Eye (tissue), 1 donor: ENCODE measurements around the gene RNASEL.
A peak's percentile ranks its signal among the peaks of the same experiment; 100 is the strongest.
"Not testable (repeated sequence)": the region's sequence is repeated elsewhere in the genome, so short reads cannot be mapped to it uniquely, and the experiment has no call there.

Experiments used
- DNase-seq: peaks from one replicate; pipeline ENCODE4 v3.0.0-alpha.2; 2015

The RNASEL gene, protein sequence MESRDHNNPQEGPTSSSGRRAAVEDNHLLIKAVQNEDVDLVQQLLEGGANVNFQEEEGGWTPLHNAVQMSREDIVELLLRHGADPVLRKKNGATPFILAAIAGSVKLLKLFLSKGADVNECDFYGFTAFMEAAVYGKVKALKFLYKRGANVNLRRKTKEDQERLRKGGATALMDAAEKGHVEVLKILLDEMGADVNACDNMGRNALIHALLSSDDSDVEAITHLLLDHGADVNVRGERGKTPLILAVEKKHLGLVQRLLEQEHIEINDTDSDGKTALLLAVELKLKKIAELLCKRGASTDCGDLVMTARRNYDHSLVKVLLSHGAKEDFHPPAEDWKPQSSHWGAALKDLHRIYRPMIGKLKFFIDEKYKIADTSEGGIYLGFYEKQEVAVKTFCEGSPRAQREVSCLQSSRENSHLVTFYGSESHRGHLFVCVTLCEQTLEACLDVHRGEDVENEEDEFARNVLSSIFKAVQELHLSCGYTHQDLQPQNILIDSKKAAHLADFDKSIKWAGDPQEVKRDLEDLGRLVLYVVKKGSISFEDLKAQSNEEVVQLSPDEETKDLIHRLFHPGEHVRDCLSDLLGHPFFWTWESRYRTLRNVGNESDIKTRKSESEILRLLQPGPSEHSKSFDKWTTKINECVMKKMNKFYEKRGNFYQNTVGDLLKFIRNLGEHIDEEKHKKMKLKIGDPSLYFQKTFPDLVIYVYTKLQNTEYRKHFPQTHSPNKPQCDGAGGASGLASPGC

DNA sequence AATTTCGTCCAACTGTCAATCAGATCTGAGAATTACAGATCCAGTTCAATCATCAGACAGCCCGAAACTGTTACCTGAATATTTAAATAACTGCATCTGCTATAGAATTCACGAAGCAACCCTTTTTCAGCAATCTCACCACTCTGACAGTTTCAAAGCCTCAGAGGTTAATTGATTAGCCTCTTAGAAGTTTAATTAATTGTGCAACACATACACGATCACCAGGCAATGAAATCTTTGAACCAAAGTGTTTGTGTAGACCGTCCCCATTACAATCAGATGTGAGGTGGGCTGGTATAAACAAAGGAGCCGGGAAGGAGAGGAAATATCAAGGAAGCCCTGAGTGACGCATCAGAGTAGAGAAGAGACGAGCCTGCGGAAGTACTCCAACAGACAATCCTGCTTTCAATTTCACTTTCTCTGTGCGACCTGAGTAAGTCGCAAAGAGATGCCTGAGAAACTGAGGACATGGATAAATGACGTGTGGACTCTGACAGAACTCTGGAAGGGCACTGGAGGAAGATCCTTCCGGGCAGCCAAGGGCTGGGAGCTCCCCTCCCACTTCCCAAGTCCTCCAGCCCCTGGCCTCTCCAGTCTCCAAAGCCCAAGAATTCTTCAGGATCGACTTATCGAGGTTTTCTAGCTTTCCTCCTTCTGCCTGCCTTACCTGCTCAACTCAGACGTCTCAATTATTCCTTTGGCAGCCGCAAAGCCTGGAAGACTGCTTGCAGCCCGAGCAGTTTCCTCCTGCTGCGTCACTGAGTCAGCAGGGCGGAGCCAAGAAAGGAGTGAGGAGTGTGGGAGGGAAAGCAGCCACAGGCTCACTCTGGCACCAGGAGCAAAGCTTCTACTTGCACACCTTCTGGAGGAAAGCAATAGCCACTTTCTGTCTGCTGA is at the start of gene RNASEL:
Gene RNASEL, minus strand, starts transcription at position 757 of the 897 bp plus-strand sequence. CDS start 2,450 bp downstream, outside the sequence.
- peak; percentile 90 for DNase-seq

DNA sequence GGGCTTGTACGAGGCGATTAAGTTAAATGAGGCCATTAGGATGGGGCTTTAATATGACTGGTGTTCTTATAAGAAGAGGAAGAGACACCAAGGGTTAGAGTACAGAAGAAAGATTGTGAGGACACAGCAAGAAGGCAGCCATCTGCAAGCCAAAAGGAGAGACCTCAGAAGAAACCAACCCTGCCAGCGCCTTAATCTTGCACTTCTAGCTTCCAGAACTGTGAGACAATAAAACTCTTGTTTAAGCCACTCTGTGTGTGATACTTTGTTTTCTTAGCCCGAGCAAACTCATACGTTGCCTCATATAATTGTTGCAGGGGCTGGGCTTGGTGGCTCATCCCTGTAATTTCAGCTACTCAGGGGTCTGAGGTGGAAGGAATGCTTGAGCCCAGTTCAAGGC is 48.7 kb upstream of the RNASEL start:
- no peak for DNase-seq

DNA sequence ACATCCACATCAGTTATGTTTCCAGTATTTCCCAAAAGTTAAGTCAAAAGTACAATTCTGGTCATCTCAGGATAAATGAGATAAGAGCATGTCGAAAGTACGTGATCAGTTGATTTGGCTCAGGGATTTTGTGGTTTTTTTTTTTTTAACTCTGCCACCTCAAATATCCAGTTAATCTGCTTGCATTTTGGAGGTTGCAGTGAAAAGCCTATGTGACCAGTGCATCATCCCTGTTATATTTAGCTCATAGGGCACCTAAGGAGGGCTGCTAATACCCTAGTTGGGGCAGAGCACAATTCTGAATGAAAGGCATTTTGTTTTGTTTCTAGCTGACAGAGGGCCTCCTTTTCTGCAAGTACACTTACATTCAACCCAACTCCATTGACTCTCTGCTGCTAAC is 46.8 kb upstream of the RNASEL start:
- DNase-seq = no peak

DNA sequence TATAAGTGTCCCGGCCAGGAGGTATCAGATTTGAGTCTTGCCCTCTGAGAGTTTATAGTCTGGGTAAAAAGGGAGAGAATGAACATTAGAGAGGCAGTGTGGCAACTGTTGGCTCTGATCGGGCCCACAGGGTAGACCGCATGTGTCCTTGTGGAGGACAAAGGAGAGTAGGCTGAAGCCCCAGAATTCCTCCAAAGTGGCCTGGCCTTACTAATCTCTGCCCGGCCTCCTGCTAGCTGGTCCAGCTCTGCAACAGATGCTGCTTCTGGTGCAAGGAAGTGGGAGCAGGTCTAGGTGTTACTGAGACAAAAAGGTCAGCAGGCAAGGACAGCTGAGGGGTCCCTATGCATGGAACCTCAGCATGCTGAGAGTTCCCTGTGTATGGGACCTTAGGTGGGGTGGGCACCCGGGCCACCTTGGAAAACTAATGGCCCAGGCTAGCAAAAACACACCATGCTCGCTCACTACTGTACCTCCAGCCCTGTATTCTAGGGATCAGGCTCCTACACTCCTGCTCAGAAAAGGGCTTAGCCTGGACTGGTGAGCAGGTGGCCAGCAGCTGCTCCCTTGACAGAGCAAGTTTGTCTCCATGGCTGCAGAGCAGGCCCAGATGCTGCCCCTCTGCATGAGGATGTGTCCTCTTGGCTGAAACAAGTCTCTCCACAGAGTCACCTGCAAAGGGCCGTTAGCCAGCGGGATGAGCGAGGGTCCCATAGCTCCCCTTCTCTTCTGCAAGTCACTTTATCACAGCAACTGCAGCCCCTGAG is 45.4 kb upstream of the RNASEL start:
- DNase-seq = peak; percentile 87

DNA sequence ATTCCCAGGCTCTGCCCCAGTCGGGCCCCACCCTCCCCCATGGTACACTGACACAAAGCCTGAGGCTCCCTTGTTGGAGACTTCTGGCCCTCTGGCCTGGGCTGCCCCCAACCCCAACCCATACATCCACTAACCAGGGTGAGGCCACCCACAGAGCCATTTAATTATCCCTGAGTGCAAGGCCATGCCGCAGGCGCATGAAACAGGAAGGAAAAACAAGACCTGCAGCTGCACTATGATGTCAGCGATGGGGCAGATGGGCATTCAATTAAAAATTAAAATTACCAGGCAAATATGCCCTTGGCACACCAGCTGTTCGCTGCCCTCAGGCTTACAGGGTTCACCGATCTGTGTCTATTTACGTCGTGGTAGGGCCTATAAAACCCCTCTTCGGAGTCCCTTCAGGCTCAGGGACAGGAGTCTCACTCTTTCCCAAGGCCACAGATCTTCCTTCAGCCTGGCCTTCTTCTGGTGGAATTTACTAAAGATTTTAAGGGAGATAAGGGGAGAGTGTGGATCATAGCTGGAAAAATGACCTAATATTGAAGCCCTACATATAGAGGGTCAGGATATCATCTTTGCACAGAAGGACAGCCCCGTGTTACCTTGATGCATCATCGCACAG is 44.7 kb upstream of the RNASEL start:
- peak; percentile 92 for DNase-seq

DNA sequence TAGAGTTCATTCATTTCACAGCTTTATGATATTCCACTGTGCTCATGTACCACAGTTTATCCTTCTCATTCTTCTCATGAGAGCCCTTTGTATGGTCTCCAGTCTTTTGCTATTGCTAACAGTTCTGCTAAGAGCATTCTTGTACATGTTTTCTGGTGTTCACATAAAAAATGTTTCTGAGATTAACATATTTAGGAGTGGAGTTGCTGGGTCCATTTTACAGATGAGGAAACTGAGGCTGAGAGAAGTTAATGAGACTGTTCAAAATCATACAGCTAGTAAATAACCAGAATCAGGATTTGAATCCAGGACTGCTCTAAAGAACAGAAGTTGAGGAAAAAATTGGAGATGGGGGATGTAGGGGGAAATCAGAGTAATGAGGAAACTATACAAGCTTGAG is 44.0 kb upstream of the RNASEL start:
- no peak for DNase-seq

DNA sequence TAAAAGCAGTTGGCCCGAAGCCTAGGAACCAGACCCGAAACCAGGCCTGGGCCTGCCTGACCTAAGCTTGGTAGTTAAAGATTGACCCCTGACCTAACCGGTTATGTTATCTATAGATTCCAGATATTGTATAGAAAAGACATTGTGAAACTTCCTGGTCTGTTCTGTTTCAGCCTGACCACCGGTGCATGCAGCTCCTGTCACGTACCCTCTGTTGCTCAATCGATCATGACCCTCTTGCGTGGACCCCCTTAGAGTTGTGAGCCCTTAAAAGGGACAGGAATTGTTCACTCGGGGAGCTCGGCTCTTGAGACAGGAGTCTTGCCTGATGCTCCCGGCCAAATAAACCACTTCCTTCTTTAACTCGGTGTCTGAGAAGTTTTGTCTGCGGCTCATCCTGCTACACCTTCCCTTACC is 43.4 kb upstream of the RNASEL start:
- DNase-seq = not testable (repeated sequence)

DNA sequence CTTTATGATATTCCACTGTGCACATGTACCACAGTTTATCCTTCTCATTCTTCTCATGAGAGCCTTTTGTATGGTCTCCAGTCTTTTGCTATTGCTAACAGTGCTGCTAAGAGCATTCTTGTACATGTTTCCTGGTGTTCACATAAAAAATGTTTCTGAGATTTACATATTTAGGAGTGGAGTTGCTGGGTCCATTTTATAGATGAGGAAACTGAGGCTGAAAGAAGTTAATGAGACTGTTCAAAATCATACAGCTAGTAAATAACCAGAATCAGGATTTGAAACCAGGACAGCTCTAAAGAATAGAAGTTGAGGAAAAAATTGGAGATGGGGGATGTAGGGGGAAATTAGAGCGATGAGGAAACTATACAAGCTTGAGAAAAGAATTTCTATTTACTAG is 42.9 kb upstream of the RNASEL start:
- DNase-seq = no peak

DNA sequence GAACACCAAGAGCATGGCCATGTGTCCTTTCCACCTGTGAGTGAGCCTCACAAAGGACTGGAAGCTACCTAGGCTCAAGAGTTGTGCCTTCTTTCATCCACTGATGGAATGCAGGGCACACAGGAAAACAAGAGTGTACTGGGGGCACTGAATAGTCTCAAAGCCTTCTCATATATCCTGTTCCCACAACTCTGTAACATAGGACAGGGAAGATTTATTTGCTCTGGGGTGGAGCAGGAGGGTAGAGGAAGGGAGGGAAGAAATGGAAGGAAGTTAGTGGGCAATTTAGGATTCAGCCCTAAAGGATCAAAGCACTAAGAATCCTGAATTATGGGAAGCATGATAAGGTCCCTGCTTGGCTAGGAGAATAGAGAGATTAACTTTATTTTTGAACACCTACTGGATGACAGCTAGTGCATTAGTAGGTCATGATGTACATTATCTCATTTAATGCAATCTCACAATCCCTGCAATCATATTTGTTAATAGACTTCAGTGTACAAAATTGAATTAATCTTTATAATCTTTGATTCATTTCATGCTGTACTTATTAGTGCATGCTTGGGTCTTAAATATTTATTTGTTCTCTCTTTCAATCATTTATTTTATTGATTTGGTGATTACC is 42.1 kb upstream of the RNASEL start:
- no peak for DNase-seq

DNA sequence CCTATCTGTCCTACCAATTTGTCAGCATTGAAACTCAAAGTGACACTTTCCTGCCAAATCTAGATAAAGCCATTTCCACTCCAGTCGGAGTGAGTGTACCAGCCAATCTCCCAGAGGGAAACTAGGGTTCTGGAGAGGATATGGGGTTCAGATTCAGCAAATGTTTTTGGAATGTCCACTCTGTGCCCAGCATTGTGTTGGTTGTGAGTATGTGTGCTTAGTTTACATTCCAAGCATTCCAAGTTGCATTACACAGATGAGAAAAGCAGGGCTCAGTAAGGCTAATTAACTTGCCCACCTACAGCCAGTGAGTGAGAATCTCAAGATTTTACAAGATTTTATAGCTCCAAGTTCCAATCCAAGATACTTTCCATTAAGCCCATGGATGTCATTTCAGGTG is 41.5 kb upstream of the RNASEL start:
- no peak for DNase-seq

DNA sequence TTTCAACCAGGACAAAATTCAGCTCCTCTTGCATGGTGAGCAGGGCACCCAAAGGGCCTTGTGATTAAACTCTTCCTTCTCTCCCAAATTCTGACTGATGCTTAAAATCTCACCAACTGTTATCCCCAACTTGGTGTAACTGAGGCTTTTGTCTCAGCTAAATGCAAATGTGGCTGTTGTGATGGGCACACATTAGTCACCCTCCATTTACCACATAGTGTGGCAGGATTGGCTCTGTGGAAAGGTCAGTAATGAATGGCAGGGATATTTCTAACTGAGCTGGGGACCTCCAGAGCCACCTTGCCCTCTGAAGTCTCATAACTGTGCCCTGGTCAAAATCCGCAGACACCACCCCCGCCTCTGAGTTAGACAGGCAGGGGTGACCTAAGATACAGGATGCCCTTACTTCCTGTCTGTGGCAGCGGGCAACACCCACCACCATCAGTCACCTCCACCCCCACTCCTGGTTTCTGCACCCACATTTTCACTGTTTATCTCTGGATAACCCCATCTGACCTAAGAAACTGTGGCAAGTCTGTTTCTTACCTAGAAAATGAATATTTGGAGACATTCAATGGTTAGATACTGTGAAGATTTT is 40.5 kb upstream of the RNASEL start:
- DNase-seq = no peak

DNA sequence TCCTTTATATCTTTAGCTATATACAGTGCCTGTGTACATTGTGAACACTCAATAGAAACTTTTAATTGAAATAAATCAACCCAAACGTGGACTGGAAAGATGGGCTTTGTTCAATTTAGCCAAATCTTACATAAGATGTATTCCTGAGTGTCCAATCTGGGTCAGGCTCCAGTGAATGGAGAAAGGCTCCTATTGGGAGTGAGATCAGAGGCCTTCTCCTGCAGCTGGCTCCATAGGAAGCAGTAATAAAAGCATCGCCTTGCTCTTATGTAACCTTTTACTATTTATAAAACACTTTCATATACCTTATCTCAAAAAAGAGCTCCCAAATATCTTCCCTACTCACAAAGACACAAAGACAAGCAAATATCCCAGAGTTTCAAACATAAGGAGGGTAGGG is 40.0 kb upstream of the RNASEL start:
- DNase-seq = no peak

DNA sequence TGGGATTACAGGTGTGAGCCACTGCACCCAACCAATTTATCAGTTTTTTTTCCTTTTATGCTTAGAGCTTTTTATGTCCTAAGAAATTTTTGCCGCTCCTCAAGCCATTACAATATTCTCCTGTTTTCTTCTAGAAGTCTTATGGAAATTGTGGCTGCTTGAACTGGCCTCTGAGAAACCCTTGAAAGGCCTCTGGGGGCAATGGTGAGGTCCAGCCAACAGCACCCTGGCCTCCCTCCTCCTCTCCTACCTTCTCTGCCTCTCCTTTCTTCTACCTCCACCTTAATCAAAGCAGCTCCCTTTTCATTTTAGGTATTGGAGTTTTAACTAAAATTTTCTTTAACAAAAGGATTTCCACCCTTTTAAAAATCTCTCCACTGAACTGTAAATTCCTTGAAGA is 39.6 kb upstream of the RNASEL start:
- DNase-seq = no peak

DNA sequence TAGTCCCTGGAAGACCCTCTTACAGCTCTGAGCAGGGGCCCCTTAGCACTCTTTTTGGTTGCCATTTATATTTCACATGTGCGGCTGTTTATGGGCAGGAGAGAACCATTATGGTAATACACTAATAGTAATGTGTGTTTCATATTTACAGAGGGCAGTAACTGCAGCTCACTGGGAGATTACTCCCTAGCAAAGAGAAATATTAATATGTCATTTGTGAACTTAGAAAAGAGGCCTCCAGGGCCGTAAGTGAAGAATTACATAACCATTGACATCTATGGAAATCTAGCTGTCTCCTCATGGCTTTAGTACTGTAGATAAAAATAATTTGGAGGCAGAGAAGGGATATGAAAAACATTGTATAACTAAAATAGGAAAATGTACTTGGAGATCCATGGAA is 38.6 kb upstream of the RNASEL start:
- no peak for DNase-seq

DNA sequence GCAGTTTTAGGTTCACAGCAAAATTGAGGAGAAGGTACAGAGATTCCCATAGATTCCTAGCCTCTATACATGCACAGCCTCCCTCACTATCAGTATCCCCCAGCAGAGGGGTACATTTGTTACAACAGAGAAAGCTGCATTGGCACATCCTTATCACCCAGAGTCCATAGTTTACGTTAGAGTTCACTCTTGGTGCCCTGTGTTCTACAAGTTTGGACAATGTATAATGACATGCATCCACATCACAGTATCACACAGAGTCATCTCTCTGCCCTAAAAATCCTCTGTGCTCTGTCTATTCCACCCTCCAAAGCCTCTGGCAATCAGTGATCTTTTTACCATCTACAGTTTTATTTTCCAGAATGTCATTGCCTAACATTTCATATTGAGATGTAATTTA is 37.5 kb upstream of the RNASEL start:
- no peak for DNase-seq

DNA sequence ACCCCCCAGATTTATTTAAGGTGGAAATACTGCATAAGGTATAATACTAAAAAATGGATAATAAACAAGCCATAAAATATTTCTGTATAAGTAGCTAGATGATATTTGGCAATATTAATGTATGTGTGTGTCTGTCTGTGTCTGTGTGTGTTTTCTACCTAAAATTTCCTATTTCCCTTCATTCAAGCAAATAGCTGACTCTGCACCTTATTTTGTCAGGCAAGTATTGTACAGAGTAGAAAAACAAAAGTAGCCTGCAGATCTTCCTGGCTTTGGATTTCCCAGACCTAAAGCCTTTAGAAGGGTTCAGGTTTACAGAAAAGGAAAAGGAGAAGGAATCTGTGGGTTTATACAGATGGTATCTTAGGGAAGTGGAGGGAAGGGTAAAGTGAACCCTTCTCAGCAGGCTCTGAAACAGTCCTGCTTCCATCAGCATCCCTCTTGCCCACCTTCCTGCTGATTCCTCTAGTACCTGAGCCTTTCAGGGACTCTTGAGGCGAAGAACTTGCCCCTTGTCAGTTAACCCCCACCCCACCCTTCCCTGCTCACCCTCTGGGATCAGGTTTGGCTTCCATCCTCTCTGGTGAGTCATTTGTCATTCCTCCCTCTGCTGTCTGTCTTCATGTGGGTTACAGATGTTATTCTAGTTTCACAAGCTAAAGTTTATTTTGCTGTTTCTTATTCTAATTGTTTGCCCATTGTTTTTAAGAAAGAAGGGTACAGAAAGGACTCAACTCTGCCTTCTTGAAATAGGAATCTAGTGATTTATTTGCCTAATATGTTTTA is 36.9 kb upstream of the RNASEL start:
- DNase-seq = no peak

DNA sequence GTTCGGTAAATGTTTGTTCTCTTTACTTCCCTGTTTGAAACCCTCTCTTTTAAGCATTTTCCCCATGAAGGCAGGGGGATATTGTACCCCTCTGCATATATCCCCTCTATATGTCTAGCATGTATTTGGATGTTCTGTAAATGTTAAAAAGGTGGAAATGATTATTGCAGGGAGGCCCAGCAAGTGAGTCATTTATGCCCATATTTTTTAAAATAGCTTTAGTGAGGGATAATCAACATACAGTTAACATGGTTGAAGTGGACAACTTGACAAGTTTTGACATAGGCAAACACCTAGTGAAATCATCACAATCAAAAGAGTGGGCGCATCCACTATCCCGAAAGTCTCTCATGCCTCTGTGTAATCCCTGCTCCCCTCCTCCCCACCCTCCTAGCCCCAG is 36.0 kb upstream of the RNASEL start:
- DNase-seq = no peak

DNA sequence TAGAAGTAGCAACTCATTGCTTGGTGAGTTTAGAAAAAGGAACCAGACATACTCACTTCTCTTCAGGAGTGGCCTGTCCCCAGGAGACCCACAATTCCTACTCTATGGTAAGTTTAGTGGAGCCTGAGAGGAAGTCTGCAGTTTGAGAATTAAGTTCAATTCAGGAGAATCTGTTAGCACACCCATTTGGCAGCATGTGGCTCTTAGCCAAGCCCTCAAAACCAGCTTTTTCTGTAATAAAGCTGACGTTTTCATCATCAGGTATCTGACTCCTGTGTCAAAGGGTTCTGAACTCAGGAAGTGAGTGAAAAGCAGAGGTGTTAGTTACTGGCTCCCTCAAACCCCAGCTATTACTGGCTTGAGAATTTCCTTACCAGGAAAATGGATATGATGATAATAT is 35.5 kb upstream of the RNASEL start:
- no peak for DNase-seq

DNA sequence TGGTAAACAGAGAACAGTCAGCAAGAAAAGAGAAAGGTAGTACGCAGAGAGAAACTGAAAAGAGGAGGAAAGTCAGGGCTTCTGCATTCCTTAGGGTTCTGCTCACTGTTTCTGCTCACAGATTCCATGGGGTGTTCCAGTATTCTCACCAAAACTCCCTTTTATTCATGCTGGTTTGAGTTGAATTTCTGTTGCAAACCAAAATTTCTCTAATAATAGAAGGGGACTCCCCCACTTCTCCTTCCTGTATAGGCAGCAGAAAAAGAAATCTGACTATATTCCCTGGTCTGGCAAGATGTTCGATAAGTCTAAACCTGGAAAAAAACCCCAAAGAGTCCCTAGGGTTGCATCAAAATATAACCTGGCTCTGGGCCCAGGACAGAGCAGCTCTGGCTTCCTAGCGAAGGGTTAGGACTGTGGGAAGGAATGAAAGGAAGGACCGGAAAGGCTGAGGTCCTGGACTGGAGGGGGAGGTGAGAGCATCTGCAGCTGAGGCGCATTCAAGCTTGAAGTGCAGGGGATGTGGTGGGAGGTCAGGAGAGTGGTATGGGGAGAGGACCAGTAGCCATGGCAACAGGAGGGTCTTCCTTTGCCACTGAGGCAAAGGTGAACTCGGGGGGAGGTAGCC is 34.0 kb upstream of the RNASEL start:
- no peak for DNase-seq

DNA sequence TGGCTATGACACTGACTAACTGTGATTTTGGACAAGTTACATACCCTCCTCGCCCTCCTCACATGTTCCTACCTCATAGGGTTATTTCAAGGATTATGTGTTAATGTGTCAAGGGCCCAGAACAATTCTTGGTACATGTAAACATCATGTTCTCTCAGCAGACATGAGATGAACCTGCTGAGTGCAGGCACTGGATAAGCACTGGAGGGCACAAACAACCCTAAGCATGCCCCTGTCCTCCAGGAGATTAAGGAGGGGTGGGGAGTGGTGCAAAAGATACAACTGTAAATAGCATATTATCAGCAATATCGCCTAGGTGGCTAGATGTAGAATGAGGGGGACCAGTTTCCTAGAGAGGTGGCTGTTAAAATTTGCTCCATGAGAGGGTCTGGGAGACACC is 32.9 kb upstream of the RNASEL start:
- DNase-seq = no peak
